Endothelial cell of umbilical vein (primary cell): ENCODE measurements around the gene SEMG2.
A peak's percentile ranks its signal among the peaks of the same experiment; 100 is the strongest.

Source experiments
- EZH2 ChIP-seq: IDR thresholded peaks from 2 replicates; pipeline ENCODE4 v1.6.1; 2012; ENCODE audit warnings: borderline replicate concordance, low read depth, mild to moderate bottlenecking, moderate library complexity, low read length, inconsistent platforms; ENCODE audit not compliant: severe bottlenecking
- FOS ChIP-seq: IDR thresholded peaks from 2 replicates; pipeline ENCODE4 v1.6.1; 2011; ENCODE audit warnings: mild to moderate bottlenecking, low read length, moderate library complexity, borderline replicate concordance; ENCODE audit not compliant: insufficient read depth
- GATA2 ChIP-seq: IDR thresholded peaks from 2 replicates; pipeline ENCODE4 v1.7.0; 2011; ENCODE audit warnings: low read depth, mild to moderate bottlenecking, moderate library complexity, mixed read lengths, low read length; ENCODE audit not compliant: insufficient read length, insufficient read depth
- JUN ChIP-seq: IDR thresholded peaks from 2 replicates; pipeline ENCODE4 v1.6.1; 2011; ENCODE audit warnings: borderline replicate concordance, low read depth; ENCODE audit not compliant: insufficient read length, insufficient read depth
- MYC ChIP-seq: IDR thresholded peaks from one replicate; pipeline ENCODE4 v1.6.1; 2011; ENCODE audit warnings: mild to moderate bottlenecking, low read depth, low read length
- POLR2A ChIP-seq: IDR thresholded peaks from 2 replicates; pipeline ENCODE4 v1.6.1; 2012; ENCODE audit warnings: low read depth, mild to moderate bottlenecking, control low read depth, low read length
- POLR2AphosphoS5 ChIP-seq: IDR thresholded peaks from 2 replicates; pipeline ENCODE4 v1.6.1; 2012; ENCODE audit warnings: low read depth, mild to moderate bottlenecking, control low read depth, low read length, moderate library complexity; ENCODE audit not compliant: insufficient read depth
- TF ChIP-seq, protein P1 (sequence below), 2 donors: IDR thresholded peaks; 1 replicate in 1 of 2; 2 replicates in 1 of 2; pipeline ENCODE4 v1.5.1; 2011; ENCODE audit warnings: low read length in 2 of 2, mild to moderate bottlenecking in 2 of 2, moderate library complexity in 2 of 2, control low read depth in 1 of 2, inconsistent platforms in 1 of 2, low read depth in 1 of 2; ENCODE audit not compliant: insufficient read depth in 1 of 2; ENCODE audit errors: extremely low read depth in 1 of 2
- TF ChIP-seq, protein P2 (sequence below): IDR thresholded peaks from 2 replicates; pipeline ENCODE4 v1.6.1; 2011; ENCODE audit not compliant: insufficient read depth, insufficient read length

DNA sequence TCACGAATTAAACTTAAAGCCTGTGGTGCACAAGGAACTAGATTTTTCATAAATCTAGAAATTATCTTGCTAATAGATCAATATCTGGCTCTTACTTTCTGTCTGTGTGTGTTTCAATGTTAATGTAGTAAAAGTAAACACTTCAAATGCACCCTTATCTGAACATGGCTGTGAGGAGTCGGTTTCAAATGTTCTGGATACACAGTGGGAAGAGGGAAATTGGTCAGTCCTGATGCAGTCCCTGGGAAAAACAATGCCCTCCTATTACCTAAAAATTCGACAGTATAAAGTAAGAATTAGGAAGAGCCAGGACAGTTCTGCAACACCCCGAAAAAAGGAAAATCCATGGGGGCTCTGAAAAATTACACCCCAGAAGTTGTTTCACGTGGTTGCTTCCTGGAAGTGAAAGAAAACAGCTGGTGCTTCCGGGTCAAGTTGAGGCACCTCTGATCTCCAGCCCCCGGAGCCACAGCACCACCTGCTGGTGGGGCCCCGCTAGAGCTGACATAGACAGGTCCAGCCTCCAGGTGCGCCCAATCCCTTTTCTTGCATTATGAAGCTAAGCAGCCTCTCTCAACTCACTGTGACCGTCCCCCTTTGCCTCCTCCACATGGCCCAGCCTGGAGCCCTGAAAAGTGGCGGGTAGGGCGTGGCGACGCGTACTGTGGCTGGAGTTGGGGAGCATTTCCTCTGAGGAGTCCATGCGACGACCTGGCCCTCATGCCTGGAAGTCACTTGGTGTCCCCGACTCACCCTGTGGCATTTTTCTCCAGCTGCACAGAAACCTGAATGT, 8.3 kb downstream of the SEMG2 start:
- TF ChIP-seq EZH2 (no peak), POLR2A (no peak), POLR2AphosphoS5 (no peak), GATA2 (no peak), JUN (no peak), MYC (no peak), FOS (no peak)
- TF ChIP-seq, protein P1, sequence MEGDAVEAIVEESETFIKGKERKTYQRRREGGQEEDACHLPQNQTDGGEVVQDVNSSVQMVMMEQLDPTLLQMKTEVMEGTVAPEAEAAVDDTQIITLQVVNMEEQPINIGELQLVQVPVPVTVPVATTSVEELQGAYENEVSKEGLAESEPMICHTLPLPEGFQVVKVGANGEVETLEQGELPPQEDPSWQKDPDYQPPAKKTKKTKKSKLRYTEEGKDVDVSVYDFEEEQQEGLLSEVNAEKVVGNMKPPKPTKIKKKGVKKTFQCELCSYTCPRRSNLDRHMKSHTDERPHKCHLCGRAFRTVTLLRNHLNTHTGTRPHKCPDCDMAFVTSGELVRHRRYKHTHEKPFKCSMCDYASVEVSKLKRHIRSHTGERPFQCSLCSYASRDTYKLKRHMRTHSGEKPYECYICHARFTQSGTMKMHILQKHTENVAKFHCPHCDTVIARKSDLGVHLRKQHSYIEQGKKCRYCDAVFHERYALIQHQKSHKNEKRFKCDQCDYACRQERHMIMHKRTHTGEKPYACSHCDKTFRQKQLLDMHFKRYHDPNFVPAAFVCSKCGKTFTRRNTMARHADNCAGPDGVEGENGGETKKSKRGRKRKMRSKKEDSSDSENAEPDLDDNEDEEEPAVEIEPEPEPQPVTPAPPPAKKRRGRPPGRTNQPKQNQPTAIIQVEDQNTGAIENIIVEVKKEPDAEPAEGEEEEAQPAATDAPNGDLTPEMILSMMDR (IDR thresholded peaks at IDR 0.05; ENCODE audit: extremely low read depth in 1 of 2, insufficient read depth in 1 of 2, low read depth in 1 of 2, low read length in 2 of 2): peak; percentile 42 to 47
- TF ChIP-seq, protein P2, sequence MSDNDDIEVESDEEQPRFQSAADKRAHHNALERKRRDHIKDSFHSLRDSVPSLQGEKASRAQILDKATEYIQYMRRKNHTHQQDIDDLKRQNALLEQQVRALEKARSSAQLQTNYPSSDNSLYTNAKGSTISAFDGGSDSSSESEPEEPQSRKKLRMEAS: no peak
